Esophagus squamous epithelium (tissue), 5 donors: Measurements from ENCODE around the gene UGT2B7. TPM values are rescaled to one million over a fixed set of nuclear protein-coding genes. Genes with fewer than 3 reads are reported as not detected.

Source experiments
- DNase-seq: peaks from one replicate; lab custom pipeline; 2025; lab: John Stamatoyannopoulos, UW
- H3K27ac ChIP-seq, 4 donors: fragments of 200-600 bp; sonication (generic); one replicate each; pipeline ENCODE4 v1.5.1; 2016 to 2019; ENCODE audit warnings: mild to moderate bottlenecking in 1 of 4
- H3K27me3 ChIP-seq, 4 donors: fragments of 200-600 bp; sonication (generic); 1 replicate in 3 of 4; 2 replicates in 1 of 4; pipeline versions ENCODE4 v1.5.1 to v1.6.0; 2017 to 2021; ENCODE audit warnings: antibody characterized with exemption in 1 of 4
- H3K36me3 ChIP-seq, 3 donors: fragments of 200-600 bp; sonication (generic); one replicate each; pipeline ENCODE4 v1.5.1; 2016 to 2019
- H3K4me1 ChIP-seq, 3 donors: fragments of 200-600 bp; sonication (generic); one replicate each; pipeline ENCODE4 v1.5.1; 2017 to 2019
- H3K4me3 ChIP-seq, 4 donors: fragments of 200-600 bp; sonication (generic); 1 replicate in 3 of 4; 2 replicates in 1 of 4; pipeline ENCODE4 v1.5.1; 2016 to 2019; ENCODE audit warnings: mild to moderate bottlenecking in 2 of 4, moderate library complexity in 1 of 4
- H3K9me3 ChIP-seq, 3 donors: fragments of 200-600 bp; sonication (generic); one replicate each; pipeline ENCODE4 v1.5.1; 2016 to 2019
- CTCF ChIP-seq, 6 experiments: fragments of 450-650 bp in 4 of 6; fragments of 200-600 bp in 2 of 6; sonication (generic) in 2 of 6; IDR thresholded peaks; one replicate each; pipeline ENCODE4 v1.5.1; 2016 to 2019; ENCODE audit warnings: antibody characterized with exemption in 6 of 6, mild to moderate bottlenecking in 4 of 6, moderate library complexity in 4 of 6
- POLR2A ChIP-seq, 4 donors: fragments of 450-650 bp; IDR thresholded peaks; one replicate each; pipeline ENCODE4 v1.6.1; 2017; ENCODE audit warnings: antibody characterized with exemption in 4 of 4, mild to moderate bottlenecking in 4 of 4, moderate library complexity in 3 of 4
- WGBS, 2 donors: methylation state at CpG; one replicate each; pipeline ENCODE4 v1.1.5; 2018; 5-methylcytosine and 5-hydroxymethylcytosine counted together
- intact Hi-C: fragments of 100-400 bp; cut with DNase I; formaldehyde crosslinking; loops from one replicate; pipeline ENCODE4 v1.15.0; 2022
- total RNA-seq, 4 donors: library from RNA; depleted of rRNA; stranded (reverse); fragments of >200 nt; gene quantifications; one replicate each; pipeline ENCODE4 v1.1.0, GENCODE V29; 2016
- donor health status: DM: yes; HTN: yes; CAD: no.

The UGT2B7 gene
- total RNA-seq, 4 donors from 2014 or later, result not detected

GRCh38 chr4:69126024-69126423 lies 29.8 kb downstream of the UGT2B7 start:
- no peaks in the 10 kb centered on the region for H3K27me3 ChIP-seq
- intact Hi-C loops, result no loop called here
- TF ChIP-seq POLR2A (IDR thresholded peaks at IDR 0.05), result no peak
- no peak for TF ChIP-seq CTCF (IDR thresholded peaks at IDR 0.05)
- DNase-seq, result no peak
- H3K27ac ChIP-seq, result no peak overlapping the region
- H3K36me3 ChIP-seq, result no peaks in the 10 kb centered on the region
- no peaks in the 10 kb centered on the region for H3K9me3 ChIP-seq
- H3K4me1 ChIP-seq, result peaks cover 0 to 9% (median 0%) of the 10 kb centered on the region in 3 donors
- H3K4me3 ChIP-seq, result no peak overlapping the region

DNA sequence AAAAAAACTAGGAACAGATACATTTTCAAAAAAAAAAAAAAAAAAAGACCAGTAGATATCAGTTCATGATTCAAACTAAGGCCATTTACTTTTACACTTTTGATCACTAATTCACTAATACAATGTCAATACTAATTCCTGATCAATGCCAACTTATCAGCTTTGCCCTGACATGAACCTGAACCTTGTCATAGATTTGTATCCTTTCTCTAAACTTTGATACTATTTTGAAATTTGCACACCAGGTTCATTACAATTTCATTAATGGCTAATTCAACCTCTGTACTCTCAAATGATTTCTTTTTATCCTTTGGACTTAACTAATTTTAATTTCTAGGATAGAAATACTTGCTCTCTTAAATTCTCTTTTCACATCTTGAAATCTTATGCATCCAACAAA lies 37.7 kb downstream of the UGT2B7 start:
- no peak overlapping the region for H3K27ac ChIP-seq
- H3K9me3 ChIP-seq, result no peaks in the 10 kb centered on the region
- H3K4me1 ChIP-seq, result no peaks in the 10 kb centered on the region
- no peak overlapping the region for H3K4me3 ChIP-seq
- TF ChIP-seq POLR2A (IDR thresholded peaks at IDR 0.05), result no peak
- TF ChIP-seq CTCF (IDR thresholded peaks at IDR 0.05), result no peak
- intact Hi-C loops, result no loop called here
- no peak for DNase-seq
- no peaks in the 10 kb centered on the region for H3K27me3 ChIP-seq
- H3K36me3 ChIP-seq, result no peaks in the 10 kb centered on the region

DNA sequence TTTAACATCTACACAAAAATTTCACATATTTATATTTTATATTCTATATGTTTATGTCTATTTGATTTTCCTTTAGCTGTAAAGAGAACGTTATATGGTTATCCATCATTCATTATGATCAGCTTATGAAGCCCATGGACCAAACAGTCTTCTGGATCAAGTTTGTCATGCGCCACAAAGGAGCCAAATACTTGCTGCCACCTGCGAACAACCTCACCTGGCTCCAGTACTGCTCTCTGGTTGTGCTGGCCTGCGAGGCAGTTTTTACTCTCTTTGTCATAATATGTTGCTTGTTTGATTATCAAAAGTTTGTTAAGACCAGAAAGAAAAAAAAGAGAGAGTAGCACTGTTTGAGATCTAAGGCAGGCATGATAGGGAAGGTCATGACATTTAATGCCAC lies 38.2 kb downstream of the UGT2B7 start:
- H3K27ac ChIP-seq, result no peak overlapping the region
- DNase-seq, result no peak
- intact Hi-C loops, result no loop called here
- H3K9me3 ChIP-seq, result no peaks in the 10 kb centered on the region
- H3K27me3 ChIP-seq, result no peaks in the 10 kb centered on the region
- TF ChIP-seq POLR2A (IDR thresholded peaks at IDR 0.05), result no peak
- TF ChIP-seq CTCF (IDR thresholded peaks at IDR 0.05), result no peak
- WGBS, 2 donors, result 70 to 85% methylated on average over 4 of the region's 4 CpGs
- no peaks in the 10 kb centered on the region for H3K4me1 ChIP-seq
- H3K4me3 ChIP-seq, result no peak overlapping the region
- H3K36me3 ChIP-seq, result no peaks in the 10 kb centered on the region

- no peaks in the 10 kb centered on the region for H3K9me3 ChIP-seq
- H3K4me1 ChIP-seq, result no peaks in the 10 kb centered on the region
- H3K27me3 ChIP-seq, result no peaks in the 10 kb centered on the region
- TF ChIP-seq POLR2A (IDR thresholded peaks at IDR 0.05) (no peak), CTCF (IDR thresholded peaks at IDR 0.05) (no peak)
- H3K27ac ChIP-seq, result no peak overlapping the region
- no peaks in the 10 kb centered on the region for H3K36me3 ChIP-seq
- no peak for DNase-seq
- H3K4me3 ChIP-seq, result no peak overlapping the region
- intact Hi-C loops, result no loop called here
- WGBS, 2 donors, result 51 to 90% methylated on average over 2 of the region's 2 CpGs
These were observed 45.0 kb downstream of the UGT2B7 start for GRCh38 chr4:69141320-69141719.

DNA sequence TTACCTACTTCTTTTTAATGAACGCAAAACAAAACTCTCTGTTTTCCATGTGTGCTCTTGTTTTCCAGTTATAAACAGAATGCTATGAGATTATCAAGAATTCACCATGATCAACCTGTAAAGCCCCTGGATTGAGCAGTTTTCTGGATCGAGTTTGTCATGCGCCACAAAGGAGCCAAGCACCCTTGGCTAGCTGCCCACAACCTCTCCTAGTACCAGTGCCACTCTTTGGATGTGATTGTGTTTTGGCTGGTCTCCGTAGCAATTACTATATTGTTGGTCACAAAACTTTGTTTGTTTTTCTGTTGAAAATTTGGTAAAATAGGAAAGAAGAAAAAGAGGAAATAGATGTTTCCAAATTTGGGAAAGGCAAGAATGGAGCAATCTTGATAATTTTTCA lies 51.1 kb downstream of the UGT2B7 start:
- H3K4me3 ChIP-seq, result no peak overlapping the region
- TF ChIP-seq CTCF (IDR thresholded peaks at IDR 0.05), result no peak
- TF ChIP-seq POLR2A (IDR thresholded peaks at IDR 0.05), result no peak
- intact Hi-C loops, result no loop called here
- no peak for DNase-seq
- WGBS, 2 donors, result 84 to 89% methylated on average over 3 to 4 of the region's 4 CpGs
- no peak overlapping the region for H3K27ac ChIP-seq
- no peaks in the 10 kb centered on the region for H3K27me3 ChIP-seq
- no peaks in the 10 kb centered on the region for H3K9me3 ChIP-seq
- no peaks in the 10 kb centered on the region for H3K36me3 ChIP-seq
- no peaks in the 10 kb centered on the region for H3K4me1 ChIP-seq
